GM21619 (cell line): Measurements from ENCODE around the gene HSPB6.
"Not testable (repeated sequence)": the region's sequence is repeated elsewhere in the genome, so short reads cannot be mapped to it uniquely, and the experiment has no call there.

Experiments used
- ATAC-seq: cut with Tn5 transposase; IDR thresholded peaks from one replicate; pipeline ENCODE4 v1.9.1; 2021; ENCODE audit not compliant: unreplicated experiment

HSPB6 gene

DNA sequence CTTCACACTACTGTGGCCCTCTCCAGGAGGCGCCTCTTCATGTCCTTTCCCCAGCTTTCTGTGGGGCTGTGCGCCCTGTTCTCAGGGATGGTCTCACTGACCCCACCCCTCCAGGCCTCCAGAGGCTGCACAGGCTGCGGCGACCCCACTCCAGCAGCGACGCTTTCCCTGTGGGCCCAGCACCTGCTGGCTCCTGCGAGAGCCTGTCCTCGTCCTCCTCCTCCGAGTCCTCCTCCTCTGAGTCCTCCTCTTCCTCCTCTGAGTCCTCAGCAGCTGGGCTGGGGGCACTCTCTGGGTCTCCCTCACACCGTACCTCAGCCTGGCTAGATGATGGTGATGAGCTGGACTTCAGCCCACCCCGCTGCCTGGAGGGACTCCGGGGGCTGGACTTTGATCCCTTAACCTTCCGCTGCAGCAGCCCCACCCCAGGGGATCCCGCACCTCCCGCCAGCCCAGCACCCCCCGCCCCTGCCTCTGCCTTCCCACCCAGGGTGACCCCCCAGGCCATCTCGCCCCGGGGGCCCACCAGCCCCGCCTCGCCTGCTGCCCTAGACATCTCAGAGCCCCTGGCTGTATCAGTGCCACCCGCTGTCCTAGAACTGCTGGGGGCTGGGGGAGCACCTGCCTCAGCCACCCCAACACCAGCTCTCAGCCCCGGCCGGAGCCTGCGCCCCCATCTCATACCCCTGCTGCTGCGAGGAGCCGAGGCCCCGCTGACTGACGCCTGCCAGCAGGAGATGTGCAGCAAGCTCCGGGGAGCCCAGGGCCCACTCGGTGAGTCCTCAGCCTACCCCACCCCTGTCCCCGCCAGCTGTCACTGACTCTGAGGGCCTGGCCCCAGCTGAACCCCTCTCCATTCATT is 29.7 kb upstream of the HSPB6 start:
- ATAC-seq = no peak

GRCh38 chr19:35785339-35785627 is 28.5 kb upstream of the HSPB6 start:
- no peak for ATAC-seq

- no peak for ATAC-seq
Measured at GRCh38 chr19:35784503-35785338, 27.9 kb upstream of the HSPB6 start.

DNA sequence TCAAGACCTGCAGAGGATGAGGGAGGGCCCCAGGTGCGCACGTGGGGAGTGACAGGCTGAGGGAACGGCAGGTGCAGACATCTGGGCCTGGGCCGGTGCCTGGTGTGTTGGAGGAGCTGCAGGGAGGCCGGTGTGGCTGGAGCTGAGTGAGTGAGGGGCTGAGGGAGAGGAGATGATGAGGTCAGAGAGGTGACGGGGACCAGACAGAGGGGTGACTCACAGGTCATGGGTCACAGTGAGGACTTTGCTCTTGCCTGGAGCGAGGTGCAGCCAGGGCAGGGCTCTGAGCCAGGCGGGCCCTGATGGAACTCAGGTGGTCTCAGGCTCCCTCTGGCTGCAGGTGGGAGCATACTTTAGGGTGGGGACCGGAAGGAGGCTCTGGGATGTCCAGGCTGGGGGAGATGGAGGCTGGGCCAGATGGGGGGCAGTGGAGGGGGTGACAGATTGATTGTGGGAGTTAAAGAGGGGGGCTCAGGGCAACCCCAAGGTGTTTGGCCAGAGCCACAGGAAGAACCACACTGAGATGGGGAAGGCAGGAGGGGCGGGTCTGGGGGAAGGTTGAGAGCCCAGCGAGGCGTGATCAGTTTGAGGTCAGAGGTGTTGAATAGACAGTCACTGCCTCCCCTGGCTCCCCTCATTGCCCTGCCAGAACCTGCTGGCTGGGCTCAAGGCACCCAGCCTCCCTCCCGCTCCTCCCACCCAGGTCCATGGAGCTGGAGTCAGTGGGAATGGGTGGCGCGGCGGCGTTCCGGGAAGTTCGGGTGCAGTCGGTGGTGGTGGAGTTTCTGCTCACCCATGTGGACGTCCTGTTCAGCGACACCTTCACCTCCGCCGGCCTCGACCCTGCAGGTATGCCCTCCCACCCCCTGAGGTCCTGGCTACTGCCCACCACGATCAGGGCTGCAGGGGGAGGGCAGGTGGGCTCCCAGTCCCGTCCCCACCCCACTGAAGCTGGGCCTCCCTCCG is 26.9 kb upstream of the HSPB6 start:
- ATAC-seq = no peak

- no peak for ATAC-seq
Measured at GRCh38 chr19:35782589-35782988, 25.8 kb upstream of the HSPB6 start.

DNA sequence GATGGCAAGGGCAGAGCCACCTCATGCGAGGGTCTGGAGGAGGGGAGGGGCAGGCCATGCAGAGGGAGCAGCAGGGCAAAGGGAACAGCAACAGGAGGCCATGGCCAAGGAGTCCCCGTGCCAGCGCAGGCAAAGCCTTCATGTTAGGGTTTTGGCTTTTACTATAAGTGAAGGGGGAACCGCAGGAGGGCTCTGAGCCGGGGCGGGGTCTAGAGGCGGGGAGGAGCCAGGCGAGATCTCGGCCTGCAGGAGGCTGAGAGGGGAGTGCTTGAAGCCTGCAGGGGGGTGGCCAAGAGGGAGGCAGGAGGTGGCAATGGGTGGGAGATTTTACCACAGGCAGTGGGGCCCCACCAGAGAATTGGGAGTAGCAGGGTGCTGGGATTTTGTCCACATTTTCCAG is 24.8 kb upstream of the HSPB6 start:
- no peak for ATAC-seq

DNA sequence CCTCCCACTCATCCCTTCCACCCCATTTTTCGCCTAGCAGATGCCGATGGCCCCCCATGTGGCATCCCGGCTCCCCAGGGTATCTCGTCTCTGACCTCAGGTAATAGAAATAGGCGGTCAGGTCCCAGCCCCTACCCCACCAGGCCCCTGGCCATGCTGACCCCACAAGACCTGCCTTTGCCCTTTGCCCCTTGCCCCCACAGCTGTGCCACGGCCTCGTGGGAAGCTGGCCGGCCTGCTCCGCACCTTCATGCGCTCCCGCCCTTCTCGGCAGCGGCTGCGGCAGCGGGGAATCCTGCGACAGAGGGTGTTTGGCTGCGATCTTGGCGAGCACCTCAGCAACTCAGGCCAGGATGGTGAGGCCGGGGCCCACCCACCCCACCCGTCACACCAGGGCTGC is 23.9 kb upstream of the HSPB6 start:
- ATAC-seq = no peak

GRCh38 chr19:35780058-35780457 is 23.2 kb upstream of the HSPB6 start:
- no peak for ATAC-seq

GRCh38 chr19:35779033-35779432 is 22.2 kb upstream of the HSPB6 start:
- no peak for ATAC-seq

DNA sequence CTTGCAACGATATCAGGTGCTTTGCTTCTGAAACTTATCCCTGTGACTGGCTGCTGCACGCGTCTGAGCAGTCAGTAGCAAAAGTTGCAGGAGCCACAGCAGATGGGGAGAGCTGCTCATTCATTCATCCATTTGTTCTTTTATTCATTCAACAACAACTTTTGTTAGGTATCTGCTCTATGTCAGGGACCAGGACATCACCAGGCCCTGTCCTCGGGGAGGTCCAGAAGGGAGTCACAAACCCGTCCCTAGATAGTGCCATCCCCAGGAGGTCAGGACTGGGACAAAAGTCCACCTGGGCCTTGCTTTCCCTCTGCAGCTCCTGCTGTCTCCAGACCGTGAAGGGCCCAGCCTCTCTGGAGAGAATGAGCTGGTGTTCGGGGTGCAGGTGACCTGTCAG is 21.1 kb upstream of the HSPB6 start:
- ATAC-seq = no peak

GRCh38 chr19:35777086-35777841 is 20.4 kb upstream of the HSPB6 start:
- no peak for ATAC-seq

DNA sequence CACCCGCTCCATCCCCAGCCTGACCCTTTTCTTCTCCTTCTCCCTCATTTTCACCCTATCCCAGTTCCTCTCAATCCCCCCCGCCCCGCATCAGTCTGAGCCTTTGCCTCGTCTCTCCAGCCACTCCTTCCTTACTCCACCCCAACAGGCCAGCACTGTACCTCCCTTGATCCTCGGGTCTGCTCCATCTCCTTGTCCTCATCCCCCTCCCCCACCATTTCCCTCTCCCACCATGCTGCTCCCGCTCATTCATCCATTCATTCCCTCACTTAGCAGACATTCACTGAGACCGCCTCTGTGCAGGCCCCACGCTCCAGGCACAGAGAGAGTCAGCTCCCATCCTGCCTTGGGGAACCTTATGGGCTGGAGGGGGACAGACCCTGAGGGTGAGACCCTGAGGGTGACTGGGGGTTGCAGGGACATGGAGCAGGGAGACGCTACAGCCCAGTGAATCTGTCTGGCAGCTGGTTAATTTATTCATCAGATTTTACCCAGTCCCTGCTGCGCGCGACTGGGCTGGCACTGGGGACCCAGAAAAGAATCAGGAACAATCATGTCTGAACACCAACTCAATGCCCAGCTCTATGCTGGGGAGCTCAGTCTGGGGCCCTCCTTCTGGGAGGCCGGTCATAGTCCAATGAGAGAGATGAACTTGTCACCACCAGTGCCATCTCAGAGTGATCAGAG is 19.4 kb upstream of the HSPB6 start:
- ATAC-seq = no peak

- peak; percentile 92 for ATAC-seq
Measured at GRCh38 chr19:35775298-35776101, 18.7 kb upstream of the HSPB6 start, which contains the start of gene ARHGAP33. Gene ARHGAP33 (plus strand): TSS chr19:35775564. CDS start chr19:35775659, 95 bp downstream.

DNA sequence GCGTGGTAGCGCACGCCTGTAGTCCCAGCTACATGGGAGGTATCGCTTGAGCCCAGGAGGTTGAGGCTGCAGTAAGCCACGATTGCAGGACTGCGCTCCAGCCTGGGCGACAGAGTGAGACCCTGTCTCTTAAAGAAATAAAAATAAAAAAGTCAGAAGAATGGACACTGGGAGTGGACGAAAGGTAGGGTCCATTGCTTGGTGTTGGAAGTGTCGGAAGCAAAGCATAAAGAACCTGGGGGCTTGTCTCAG is 18.1 kb upstream of the HSPB6 start:
- peak; percentile 11 for ATAC-seq

DNA sequence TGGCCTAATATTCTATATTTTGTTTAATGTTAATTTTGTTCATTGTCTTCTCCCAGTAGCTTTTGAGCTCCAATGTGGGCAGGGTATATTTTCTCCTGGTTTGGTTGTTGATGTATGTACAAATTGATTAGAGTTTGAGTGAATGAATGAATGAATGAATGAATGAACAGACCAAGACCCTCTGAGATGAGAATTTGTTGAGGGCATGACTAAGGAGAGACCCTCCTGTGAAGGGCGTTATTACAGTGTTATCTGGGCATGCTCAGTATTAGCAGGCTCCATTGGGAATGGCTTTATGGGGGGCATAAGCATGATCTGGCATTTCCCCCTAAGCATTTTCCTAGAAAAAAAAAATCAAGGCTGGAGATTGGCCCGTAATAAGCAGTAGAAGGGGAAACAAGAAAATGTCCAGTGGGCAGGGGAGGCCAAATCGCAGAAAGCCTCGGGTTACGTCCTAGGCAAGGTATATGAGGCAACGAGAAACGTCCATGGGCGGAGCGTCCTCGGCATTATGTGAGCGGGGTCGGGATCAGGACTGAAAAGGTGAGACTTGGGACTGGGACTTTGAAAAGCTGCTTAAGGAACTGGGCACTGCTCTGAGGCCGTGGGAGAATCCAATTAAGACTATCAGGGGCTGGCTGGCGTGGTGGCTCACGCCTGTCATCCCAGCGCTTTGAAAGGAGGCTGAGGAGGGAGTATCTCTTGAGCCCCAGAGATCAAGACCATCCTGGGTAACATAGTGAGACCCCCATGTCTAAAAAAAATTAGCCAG is 17.6 kb upstream of the HSPB6 start:
- no peak for ATAC-seq

GRCh38 chr19:35773020-35773806 is 16.4 kb upstream of the HSPB6 start:
- no peak for ATAC-seq

GRCh38 chr19:35772362-35772761 is 15.5 kb upstream of the HSPB6 start:
- not testable (repeated sequence) for ATAC-seq

DNA sequence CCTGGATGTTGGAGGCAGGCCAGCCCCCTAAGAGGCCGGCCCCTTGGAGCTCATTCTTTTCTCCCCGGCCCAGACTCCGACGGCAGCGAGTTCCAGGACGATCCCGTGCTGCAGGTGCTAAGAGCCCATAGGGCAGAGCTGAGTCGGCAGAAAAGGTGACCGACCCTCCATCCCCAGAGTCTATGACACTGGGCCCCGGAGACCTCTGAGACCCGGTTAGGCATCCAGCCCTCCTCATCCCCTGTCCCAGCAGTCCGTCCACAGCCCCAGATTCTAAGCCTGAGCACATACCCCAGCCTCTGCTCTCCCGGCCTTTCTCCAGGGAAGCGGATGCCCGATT is 11.2 kb upstream of the HSPB6 start:
- no peak for ATAC-seq
